Measurements from ENCODE around the gene SPINK8.
A peak's percentile ranks its signal among the peaks of the same experiment; 100 is the strongest.
"Not testable (repeated sequence)": the region's sequence is repeated elsewhere in the genome, so short reads cannot be mapped to it uniquely, and the experiment has no call there.

SPINK8 gene

DNA sequence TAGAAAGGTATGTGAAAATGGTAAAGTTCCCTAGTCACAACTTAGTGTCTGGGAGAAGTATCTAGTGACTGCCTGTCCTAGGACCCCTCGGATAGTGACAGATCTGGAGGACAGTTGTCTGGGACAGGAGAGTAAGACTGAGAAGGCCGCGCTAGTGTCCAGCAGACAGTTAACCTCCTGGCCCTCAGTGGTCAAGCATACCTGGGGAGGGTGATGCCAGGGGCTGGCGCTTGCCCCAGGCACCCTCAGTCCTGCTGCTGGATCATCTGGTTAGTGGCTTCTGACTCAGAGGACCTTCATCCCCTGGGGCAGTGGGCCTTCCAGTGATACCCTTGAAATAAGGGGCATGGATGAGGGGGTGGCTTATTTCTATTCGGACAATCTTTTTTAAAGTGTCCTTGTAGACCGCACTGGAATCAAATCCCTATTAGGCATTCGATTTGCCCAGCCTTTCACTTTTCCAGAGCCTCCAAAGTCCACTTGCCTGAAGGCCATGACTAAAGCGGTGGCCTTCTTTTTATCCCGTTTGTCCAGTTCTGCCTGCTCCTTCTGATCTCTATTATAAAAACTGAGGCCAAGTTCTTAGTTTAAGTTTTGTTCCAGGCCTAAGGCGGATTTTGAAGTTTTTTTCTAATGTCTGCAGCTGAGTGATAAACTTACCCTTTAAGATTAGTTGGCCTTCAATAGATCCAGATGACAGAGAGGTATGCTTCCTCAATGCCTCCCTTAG, 1.6 kb downstream of the SPINK8 start:
- not testable (repeated sequence) for DNase-seq

DNA sequence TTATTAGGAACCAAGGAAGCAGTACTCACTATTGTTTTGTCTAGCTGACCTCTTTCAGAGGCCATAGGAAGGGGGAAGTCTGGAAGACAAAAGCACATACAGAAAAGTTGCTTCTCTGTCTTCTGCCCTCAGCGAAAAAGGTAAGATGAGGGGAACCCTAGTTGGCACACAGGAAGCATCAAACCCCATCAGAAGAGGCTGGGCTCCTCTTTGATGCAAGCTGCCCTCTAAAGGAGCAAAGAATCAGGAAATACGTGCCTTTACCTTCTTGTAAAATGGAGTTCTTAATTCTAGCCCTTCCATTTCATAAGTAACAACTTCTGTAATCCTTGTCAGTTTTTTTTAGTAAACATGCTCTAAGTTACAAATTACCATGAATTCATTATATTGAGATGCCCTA, 12.5 kb downstream of the SPINK8 start:
- no peak for DNase-seq

DNA sequence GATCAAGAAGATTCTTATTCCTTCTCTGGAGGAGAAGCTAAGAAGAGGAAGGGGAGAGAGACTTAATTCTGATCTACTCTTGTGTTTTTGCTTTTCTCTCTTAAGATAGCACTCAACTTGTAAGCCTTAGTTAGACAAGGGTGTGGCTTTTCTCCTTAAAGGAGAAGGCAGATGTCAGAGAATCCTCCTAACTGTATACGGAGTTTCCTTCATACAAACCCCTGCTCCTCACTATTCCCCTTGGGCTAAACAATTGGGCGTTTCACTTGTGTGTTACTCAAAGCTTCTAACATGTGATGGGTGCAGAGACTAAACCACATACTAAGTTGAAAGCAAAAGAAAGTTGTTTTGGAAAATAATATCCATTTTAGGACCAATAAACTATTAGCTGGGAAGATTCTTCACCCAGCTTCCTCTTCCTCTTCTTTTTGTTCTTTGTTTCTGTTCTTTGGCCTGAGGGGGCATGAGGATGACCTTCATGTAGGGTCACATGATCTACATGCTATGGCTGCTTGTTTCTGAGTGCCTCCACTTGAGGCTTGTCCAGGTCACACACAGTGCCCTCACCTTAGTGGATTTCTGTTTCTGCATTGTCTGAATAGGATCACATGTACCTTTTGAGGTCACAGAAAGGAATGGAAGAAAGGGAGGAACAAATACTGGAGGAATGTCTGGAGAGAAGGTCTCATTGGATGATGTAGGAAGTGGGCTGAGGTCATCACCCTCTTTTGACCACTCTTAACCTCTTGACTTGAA, 14.6 kb downstream of the SPINK8 start:
- DNase-seq: no peak

DNA sequence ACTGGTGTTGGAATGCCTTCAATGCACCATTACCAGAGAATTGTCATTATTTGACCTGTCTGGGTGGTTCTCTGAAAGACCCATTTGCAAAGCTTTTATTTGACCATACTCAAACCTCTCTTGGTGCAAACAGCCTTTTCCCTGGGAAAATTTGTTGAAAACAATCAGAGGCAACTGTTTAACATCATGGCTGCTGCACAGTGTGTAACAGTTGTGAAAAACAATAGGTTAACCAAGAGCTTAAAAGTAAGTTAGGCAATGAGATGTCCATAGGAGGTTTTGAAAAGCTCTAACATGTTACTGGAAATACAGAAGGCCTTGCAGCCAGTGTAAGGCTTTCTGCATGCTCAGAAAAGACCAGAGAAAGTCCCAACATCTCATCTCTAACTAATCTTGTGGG, 18.9 kb downstream of the SPINK8 start:
- no peak for DNase-seq

DNA sequence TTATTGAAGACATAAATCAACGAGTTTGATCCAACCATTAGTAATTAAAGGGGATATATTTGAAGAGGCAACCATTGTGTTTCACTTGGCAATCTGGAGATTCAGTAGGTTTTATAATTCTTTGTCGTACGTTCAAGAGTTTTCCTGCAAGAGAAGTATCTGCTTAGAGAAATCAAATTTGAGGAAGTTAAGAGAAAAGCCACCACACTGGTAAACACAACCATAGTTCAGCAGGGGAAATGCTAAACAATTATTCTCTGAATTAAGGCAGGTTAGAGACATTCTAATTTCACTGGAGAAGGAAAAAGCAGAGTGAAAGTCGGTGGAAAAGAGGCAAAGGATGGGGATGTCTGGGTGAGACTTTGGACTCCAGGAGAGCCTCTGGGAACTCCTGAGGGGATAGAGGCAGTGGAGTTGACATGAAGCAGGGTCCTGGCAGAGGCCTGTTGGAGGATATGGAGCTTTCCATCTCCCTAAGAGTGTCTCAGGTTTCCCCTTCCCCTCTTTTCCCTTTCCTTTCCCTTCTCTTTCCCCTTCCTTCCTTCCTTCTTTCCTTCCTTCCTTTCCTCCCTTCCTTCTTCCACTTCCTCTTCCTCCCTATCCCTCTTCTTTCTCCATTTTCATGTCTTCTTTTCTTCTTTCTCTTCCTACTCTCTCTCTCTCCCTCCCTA, 26.5 kb downstream of the SPINK8 start:
- no peak for DNase-seq

DNA sequence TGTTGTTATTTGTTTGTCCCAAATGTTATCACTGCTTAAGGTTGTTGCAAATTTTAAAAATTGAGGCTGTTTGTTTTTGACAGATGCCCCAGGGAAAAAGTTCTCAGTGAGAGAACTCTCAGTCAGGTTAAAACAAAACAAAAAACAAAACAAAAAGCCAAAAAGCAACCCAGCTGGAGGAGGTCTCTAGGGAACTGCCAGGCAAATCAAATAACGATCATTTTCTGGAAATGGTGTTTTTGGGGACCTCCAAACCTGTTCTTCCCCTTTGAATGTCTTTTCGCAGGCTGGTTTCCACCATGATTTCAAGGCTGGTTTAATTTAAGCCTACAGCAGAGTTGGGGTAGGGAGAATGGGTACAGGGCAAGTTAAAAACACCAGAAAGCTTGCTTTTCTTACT, 27.2 kb downstream of the SPINK8 start:
- DNase-seq: no peak

DNA sequence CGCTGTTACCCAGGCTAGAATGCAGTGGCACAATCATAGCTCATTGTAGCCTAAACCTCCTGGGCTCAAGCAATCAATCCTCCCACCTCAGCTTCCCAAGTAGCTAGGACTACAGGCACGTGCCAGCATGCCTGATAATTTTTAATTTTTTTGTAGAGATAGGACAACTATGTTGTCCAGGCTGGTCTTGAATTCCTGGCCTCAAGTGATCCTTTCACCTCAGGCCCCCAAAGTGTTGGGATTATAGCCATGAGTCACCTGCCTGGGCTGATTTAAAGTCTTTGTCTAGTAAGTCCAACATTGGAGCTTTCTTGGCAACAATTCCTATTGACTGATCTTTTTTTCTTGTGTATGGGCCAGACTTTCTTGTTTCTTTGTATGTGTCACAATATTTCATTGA, 28.1 kb downstream of the SPINK8 start:
- DNase-seq: no peak

DNA sequence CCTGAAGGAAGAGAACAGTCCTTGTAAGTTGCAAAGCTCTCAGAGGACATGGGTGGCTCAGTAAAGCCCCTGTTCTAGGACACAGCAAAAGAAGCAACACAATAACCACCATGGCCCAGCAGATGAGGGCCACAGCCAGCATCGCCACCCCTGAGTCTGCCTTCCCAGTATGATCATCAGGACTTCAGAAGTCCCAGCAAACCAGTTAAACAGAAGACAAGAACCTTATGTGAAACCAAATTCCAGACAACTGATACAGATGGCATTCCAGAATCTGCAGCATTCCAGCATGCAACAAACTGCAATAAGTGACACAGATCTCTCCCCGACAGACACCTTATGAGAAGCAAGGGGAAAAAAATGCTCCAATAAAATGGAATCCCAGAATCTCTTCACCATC, 30.4 kb downstream of the SPINK8 start:
- no peak for DNase-seq

DNA sequence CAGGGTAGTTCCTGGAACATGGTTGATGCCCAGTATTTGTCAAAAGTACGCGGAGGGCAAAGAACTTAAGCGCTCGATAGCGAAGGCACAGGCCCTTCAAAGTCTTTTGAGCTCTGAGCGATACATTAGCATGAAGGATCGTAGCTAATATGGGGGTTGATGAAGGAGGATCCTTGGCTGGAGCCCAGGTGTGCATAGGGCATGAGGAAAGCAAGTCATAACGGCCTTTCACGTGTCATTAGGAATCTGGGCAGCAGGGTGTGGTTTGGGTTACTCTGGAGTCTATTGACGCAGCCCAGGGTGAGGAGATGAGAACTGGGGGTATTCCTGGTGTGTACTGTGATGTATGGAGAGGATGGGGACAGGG, 31.7 kb downstream of the SPINK8 start:
- DNase-seq: peak in 2 of 56 donors; percentile 13 to 49

DNA sequence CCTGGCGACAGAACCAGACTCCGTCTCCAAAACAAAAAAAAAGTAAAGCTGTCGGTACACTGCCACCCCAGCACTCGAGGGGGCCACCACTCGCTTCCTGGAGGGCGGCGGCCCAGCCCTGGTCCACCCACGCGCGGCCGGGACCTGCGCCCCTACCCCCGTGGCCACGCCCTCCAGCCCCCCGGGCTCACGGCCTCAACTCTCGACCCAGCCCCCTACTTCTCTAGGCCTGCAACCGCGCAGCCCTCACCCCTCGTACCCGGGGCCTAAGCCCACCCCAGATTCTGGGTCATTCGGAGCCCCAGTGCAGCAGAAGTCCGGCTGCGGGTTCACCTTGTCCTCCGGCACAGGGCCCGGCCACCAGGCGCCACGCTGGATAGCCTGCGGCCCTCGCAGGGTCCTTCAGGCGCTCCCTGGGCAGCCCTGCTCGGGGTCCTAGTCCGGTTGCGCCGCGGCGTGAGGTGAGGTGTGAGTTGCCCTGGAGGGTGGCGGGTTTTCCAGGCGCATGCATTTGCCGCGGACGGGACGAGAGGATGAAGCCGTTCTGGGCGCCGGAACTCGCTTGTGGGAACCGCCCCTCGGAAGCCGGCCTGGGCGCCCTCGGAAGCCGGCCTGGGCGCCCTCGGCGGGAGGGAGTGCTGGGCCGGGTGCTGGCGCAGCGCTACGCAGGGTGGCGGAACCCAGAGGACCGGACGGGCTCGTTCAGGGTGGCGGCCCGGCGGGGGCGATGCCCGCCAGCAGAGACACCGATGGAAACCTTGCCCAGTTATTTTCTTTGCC, 32.3 kb downstream of the SPINK8 start, which contains the start of gene NME6:
TSS of gene NME6 (minus strand) at position 348 of the 780 bp plus-strand sequence.
- peak in 55 of 56 donors; percentile 4 to 89 (median 75) for DNase-seq

DNA sequence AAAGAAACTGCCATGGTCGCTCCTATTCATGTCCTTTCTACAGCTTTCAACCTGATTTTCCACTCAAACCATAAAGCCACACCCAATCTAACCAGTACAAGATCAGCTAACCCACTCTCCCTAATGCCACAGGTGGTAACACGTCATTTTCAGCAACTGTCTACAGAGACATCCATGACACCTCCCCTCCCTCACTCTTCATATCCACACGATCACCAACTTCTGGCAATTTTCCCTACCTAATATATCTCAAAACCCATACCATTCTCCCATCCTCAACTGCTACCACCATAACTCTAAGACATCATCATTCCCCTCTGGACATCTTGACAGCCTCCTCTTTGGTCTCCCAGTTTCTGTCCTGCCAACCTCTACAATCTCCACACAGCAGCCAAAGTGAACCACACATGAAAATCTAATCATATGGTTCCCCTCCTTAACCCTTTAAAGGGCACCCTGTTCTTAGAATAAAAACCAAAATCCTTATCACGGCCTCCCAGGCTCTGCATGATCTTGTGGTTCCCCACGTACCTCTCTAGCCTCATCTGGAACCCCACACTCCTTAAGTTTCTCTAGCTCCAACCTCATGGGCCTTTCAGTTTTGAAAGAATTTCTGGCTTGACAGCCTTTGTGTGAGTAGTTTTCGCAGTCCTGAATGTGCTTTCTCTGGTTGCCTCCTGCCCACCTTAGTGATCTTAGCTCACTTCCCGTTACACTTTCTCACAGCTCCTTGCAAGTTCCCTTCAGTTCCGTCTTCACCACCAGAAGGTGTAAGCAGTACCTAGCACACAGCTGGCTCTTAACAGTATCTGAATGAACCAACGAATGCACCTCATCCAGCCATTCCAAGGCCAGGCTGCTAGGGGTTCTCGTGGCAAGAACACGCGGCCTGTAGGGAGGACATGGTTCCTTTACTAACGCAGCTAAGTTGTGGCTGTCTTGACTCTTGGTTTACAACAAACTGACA, 33.4 kb downstream of the SPINK8 start:
- no peak for DNase-seq

DNA sequence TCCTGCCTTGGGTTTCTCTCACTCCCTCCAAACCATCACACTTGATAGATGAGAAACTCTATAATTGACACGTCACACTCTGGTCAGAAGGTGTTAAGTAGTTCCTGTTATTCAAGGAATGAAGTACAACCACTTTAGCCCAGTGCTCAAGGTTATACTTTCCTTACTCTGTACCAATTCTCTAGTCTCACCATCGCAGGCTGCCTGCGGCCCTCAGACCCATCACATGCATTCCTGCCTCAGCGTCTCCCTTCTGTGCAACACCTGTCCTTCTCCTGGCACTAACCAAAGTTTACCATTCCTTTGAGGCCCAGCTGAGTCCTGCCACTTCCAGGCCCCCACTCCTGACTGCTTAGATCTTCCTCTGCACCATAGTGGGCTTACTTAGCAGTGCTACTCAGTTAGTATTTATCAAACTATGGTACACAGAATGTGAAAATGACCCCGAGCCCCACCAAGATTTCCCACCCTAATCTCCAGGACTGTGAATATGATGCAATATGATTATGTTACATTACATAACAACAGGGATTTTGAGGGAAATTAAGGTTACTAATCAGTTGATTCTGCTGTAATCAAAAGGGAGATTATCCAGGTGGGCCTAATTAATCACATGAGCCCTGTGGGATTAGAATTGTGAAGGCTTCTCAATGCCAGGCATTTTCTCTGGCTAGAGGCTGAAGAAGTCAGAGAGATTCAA, 36.2 kb downstream of the SPINK8 start:
- DNase-seq: no peak

DNA sequence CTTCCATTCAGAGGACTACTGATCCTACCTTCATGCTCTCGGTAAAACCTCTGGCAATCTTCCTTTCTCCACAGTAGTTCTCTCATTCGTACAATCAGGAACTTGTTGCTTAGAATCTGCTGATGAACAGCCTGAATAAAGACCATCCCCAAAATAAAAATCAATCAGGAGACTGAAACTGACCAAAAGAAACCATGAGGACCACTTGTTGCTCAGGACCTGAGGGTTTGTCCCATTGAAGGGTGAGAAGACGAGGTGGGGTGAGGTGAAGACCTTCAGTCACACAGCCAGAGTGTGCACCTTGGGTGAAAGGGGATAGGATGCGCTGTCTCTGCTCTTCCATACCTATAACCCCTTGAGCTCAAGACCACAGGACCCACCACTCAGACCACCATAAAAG, 36.8 kb downstream of the SPINK8 start:
- no peak for DNase-seq

DNA sequence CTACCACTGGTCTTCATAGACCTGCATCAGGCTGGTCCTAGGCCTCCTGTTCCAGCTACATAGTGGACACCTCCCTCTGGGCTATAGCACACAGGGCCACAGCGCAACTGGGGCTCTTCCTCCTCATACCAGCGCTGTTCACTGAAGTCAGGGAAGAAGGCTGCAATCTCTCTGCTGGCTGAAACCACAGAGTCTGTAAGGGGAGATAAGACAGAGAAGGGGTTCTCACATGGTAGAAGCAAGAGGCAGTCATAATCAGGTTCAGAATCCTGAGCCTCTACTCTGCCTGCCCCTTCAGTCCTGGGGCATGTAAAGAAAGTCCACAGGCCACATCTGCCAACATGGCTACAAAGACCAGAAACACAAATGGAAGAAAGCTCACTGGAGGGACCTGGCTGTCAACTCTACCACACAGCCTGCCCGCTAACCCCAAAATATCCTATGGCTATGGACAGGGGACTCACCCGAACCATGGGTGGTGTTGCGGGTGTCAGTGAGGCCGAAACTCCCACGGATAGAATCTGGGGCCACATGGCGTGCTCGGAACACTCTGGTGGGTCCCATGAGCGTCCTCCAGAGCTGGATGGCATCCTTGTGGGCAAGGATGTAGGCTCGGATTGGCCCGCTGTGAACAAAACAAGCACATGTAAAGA, 38.7 kb downstream of the SPINK8 start:
- DNase-seq: no peak

DNA sequence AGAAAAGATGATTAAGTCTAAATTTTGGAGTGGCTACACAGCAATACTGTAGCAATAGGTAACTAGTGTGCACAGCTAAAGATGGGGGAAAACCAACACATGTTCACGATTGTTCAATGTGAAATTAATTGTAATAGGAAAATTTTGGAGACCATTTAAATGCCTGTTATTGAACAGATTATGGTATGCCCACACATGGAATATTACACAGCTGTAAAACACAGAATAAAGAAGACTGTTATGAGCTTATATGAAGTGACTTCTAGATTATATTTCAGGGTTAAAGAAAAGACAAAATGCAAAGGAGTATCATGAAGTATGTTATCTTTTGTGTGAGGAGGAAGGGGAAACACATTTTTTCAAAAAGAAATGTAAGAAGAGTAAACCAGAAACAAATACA, 43.8 kb downstream of the SPINK8 start:
- no peak for DNase-seq

DNA sequence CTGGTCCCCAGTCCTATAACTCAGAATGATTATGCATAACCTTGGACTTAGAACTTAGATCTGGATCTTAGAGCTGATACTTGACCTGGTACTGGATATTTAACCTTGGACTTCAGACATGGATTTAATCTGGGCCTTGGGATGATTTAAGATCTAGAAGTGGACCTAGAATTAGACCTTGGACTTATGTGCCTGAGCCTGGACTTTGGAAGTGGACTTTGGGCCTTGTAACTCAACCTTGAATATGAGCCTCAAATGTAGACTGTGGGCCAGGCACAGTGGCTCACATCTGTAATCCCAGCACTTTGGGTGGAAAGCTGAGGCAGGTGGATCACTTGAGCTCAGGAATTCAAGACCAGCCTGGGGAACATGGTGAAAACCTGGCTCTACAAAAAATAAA, 46.4 kb downstream of the SPINK8 start:
- no peak for DNase-seq

DNA sequence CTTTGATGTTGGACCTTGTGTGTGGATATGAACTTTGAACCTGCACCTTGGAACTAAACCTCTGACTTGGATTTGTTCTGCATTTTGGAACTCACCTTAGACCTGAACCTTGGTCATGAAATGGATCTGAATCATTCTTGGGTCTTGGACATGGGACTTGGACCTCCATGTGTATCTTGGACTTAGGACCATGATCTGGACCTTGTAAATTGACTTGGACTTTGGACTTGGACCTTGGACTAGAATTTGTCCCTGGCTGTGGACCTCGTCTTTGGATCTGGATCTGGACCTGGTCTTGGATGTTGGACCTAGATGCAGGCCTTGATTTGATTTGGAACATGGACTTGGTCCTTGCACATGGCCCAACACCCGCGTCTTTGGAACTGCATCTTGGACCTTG, 47.2 kb downstream of the SPINK8 start:
- no peak for DNase-seq

DNA sequence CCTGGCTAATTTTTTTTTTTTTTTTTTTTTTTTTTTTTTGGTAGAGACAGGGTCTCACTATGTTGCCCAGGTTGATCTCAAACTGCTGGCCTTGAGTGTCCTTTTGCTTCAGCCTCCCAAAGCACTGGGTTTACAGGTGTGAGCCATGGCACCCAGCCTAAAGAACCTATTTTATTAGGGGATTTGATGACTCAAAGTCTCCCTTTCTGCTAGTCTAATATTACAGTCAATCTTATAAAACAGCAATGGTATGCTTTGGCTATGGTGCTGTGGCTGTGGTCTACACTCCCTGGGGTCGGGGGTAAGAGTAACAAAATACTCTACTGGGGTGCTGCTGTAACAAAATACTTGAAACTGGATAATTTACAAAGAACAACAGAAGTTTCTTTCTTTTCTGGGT, 47.8 kb downstream of the SPINK8 start:
- no peak for DNase-seq

DNA sequence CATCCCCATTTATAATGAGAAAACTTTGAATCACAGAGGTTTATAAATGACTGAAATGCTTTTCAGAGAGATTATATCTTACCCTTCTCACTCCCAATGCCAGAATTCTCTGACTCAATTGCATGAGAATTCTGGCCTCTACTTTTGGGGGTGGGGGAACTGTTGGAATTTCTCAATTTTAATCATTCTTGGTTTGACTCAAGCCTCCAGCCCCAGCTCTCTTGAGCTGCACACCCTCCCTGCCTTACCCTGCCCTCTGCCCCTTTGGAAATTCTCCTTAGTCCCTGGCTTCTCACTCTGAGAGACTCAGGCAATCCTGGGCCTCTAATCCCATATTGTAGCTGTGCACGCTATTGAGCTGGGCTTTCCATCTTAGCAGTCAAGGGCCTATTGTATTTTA, 48.3 kb downstream of the SPINK8 start:
- DNase-seq: no peak

All from amygdala (tissue), 56 donors.